Measurements from ENCODE around the gene ZNHIT6. TPM values are rescaled to one million over a fixed set of nuclear protein-coding genes. Genes with fewer than 3 reads are reported as not detected.

The ZNHIT6 gene
- total and polyA plus RNA-seq, 2 of the 8 experiments (the other 6 are each of a cell fraction or from before 2014, with no cell fraction given): 5.9 to 17.2 TPM

DNA sequence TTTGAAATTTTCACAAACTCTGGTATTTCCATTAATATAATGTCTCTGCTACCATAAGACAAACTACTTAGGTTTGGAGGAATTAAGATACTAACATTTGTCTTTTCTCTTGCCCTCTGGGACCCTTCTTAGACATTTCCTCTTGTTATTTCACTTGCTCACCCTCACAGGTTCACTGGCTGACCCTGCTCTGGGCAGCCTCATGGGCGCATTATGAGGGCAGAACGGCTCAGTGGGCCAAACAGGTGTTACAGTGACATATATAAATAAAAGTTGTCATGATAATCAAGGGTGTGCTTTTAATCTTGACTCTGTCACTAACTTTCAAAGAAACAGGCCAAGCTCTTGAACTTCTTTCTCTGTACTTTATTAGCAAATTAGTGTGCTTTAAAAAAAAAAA, 46.5 kb downstream of the ZNHIT6 start:
- Histone ChIP-seq H3K14ac (ENCODE audit: insufficient read length) (no peak overlapping the region), H2BK20ac (ENCODE audit: low read length) (no peak overlapping the region), H3K4me2 (ENCODE audit: insufficient read depth in 1 of 2, low read depth in 2 of 2, low read length in 2 of 2) (no peak overlapping the region), H4K8ac (ENCODE audit: extremely low read depth, insufficient read depth, low read length) (no peak overlapping the region), H4K91ac (replicated peaks; ENCODE audit: insufficient read length, low read length) (no peak overlapping the region), H3K27me3 (replicated peaks in 1 of 4; ENCODE audit: control insufficient read depth in 3 of 4, extremely low read depth in 1 of 4, insufficient read depth in 3 of 4, low read length in 3 of 4) (no peaks in the 10 kb centered on the region), H2AFZ (ENCODE audit: low read length) (no peak overlapping the region), H3K4ac (replicated peaks; ENCODE audit: insufficient read length, low read depth, low read length) (no peak overlapping the region), H3K9me3 (ENCODE audit: insufficient read depth in 2 of 2, low read depth in 1 of 2, low read length in 1 of 2) (no peaks in the 10 kb centered on the region), H3K79me2 (ENCODE audit: control insufficient read depth in 1 of 2, insufficient read depth in 2 of 2, low read length in 2 of 2) (no peaks in the 10 kb centered on the region), H3K4me3 (ENCODE audit: extremely low read depth in 1 of 4, insufficient read depth in 2 of 4, low read depth in 3 of 4, low read length in 4 of 4) (no peak overlapping the region), H3K23me2 (ENCODE audit: low read depth, low read length) (no peaks in the 10 kb centered on the region), H2AK5ac (ENCODE audit: low read depth, low read length) (no peak overlapping the region), H2BK120ac (replicated peaks; ENCODE audit: low read depth, low read length) (no peak overlapping the region), H2BK12ac (ENCODE audit: low read depth, low read length) (no peak overlapping the region), H4K20me1 (replicated peaks in 1 of 2; ENCODE audit: control insufficient read depth in 1 of 2, insufficient read depth in 2 of 2, low read length in 2 of 2) (no peaks in the 10 kb centered on the region), H3K9ac (replicated peaks in 1 of 4; ENCODE audit: extremely low read depth in 1 of 4, low read depth in 3 of 4, low read length in 3 of 4) (no peak overlapping the region), H2BK15ac (ENCODE audit: low read length) (no peak overlapping the region), H3K56ac (replicated peaks; ENCODE audit: insufficient read length, low read depth, low read length) (no peak overlapping the region), H3K18ac (ENCODE audit: extremely low read depth, low read length) (no peak overlapping the region), H3K4me1 (replicated peaks in 1 of 4; ENCODE audit: control insufficient read depth in 3 of 4, insufficient read depth in 4 of 4, low read length in 3 of 4) (no peaks in the 10 kb centered on the region), H3K79me1 (ENCODE audit: low read depth, low read length) (no peaks in the 10 kb centered on the region), H3K27ac (ENCODE audit: low read depth, low read length) (no peak overlapping the region), H2BK5ac (ENCODE audit: low read depth, low read length) (no peak overlapping the region), H4K5ac (ENCODE audit: insufficient read length, low read depth, low read length) (no peak overlapping the region), H3K23ac (ENCODE audit: insufficient read length) (no peak overlapping the region), H3K36me3 (ENCODE audit: control insufficient read depth in 2 of 4, insufficient read depth in 4 of 4, low read length in 3 of 4) (no peaks in the 10 kb centered on the region; a peak in 1 of 8 replicates)
- DNase-seq (ENCODE audit: low read depth in 1 of 2, low spot score in 2 of 2): no peak
- no peak for FAIRE-seq
- POLR2A ChIA-PET (ENCODE audit: partially characterized antibody): no interaction called here
- TF ChIP-seq TEAD4 (IDR thresholded peaks at IDR 0.05; ENCODE audit: low read depth, low read length) (no peak), PHF8 (conservative IDR thresholded peaks at IDR 0.05; ENCODE audit: low read depth, low read length) (no peak), RNF2 (IDR thresholded peaks at IDR 0.05; ENCODE audit: borderline replicate concordance, low read depth, low read length, missing control alignments, poor library complexity, severe bottlenecking) (no peak), RAD21 (IDR thresholded peaks at IDR 0.05 in 1 of 2, conservative IDR thresholded peaks at IDR 0.05 in 1 of 2; ENCODE audit: low read depth in 2 of 2, low read length in 2 of 2) (peak; percentile 9 to 23; a peak in 1 of 4 replicates)
- TF ChIP-seq, protein P1, sequence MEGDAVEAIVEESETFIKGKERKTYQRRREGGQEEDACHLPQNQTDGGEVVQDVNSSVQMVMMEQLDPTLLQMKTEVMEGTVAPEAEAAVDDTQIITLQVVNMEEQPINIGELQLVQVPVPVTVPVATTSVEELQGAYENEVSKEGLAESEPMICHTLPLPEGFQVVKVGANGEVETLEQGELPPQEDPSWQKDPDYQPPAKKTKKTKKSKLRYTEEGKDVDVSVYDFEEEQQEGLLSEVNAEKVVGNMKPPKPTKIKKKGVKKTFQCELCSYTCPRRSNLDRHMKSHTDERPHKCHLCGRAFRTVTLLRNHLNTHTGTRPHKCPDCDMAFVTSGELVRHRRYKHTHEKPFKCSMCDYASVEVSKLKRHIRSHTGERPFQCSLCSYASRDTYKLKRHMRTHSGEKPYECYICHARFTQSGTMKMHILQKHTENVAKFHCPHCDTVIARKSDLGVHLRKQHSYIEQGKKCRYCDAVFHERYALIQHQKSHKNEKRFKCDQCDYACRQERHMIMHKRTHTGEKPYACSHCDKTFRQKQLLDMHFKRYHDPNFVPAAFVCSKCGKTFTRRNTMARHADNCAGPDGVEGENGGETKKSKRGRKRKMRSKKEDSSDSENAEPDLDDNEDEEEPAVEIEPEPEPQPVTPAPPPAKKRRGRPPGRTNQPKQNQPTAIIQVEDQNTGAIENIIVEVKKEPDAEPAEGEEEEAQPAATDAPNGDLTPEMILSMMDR (IDR thresholded peaks at IDR 0.05; ENCODE audit: control extremely low read depth in 1 of 3, insufficient read depth in 1 of 3, low read depth in 1 of 3, low read length in 3 of 3): peak; percentile 5 to 23 (median 8); a peak in 3 of 4 replicates
- CTCF ChIA-PET (ENCODE audit: partially characterized antibody): interaction anchor here (0.7 to 1.9 kb wide), 8 partner anchors 9 to 110 kb away, joined by 3 to 5 read pairs (median 3); no protein-coding TSS in a partner anchor
- 67% methylated on average over 2 of the region's 2 CpGs; no CpG with 5 or more reads in 1 of the 2 experiments for WGBS, 2 experiments (ENCODE audit: extremely low coverage in 1 of 2, insufficient coverage in 1 of 2, insufficient read length in 1 of 2, insufficient replicate concordance in 2 of 2, low coverage in 1 of 2, low lambda C conversion rate in 2 of 2, missing lambda C conversion rate in 1 of 2)
